Sigmoid colon (tissue), 7 donors: ENCODE data around the gene FGF5. TPM values are rescaled to one million over a fixed set of nuclear protein-coding genes. Genes with fewer than 3 reads are reported as not detected.

ENCODE experiments used
- DNase-seq: peaks from one replicate; pipeline ENCODE4 v3.0.0-alpha.2; 2019
- H3K27ac ChIP-seq, 4 donors: fragments of 200-600 bp; sonication (generic); one replicate each; pipeline ENCODE4 v1.5.1; 2016 to 2019; ENCODE audit warnings: mild to moderate bottlenecking in 1 of 4
- H3K27me3 ChIP-seq, 3 donors: fragments of 200-600 bp; sonication (generic); one replicate each; pipeline ENCODE4 v1.5.1; 2019; ENCODE audit warnings: mild to moderate bottlenecking in 1 of 3
- H3K36me3 ChIP-seq, 4 donors: fragments of 200-600 bp; sonication (generic); one replicate each; pipeline ENCODE4 v1.5.1; 2016 to 2019
- H3K4me1 ChIP-seq, 4 donors: fragments of 200-600 bp; sonication (generic); one replicate each; pipeline ENCODE4 v1.5.1; 2017 to 2019
- H3K4me3 ChIP-seq, 4 donors: fragments of 200-600 bp; sonication (generic); one replicate each; pipeline ENCODE4 v1.5.1; 2017 to 2019; ENCODE audit warnings: mild to moderate bottlenecking in 2 of 4, moderate library complexity in 1 of 4
- H3K9me3 ChIP-seq, 4 donors: fragments of 200-600 bp in 3 of 4; sonication (generic) in 3 of 4; one replicate each; pipeline versions ENCODE4 v1.5.1 to v1.6.1; 2013 to 2019
- EP300 ChIP-seq, 4 donors: sonication (generic); formaldehyde crosslinking; IDR thresholded peaks; one replicate each; pipeline ENCODE4 v1.6.1; 2017; ENCODE audit warnings: antibody characterized with exemption in 4 of 4
- POLR2A ChIP-seq, 2 donors: fragments of 450-650 bp; IDR thresholded peaks; one replicate each; pipeline ENCODE4 v1.6.1; 2016; ENCODE audit warnings: antibody characterized with exemption in 2 of 2, mild to moderate bottlenecking in 2 of 2, moderate library complexity in 2 of 2
- POLR2AphosphoS5 ChIP-seq, 4 donors: sonication (generic); formaldehyde crosslinking; IDR thresholded peaks; one replicate each; pipeline ENCODE4 v1.6.1; 2017; ENCODE audit warnings: antibody characterized with exemption in 4 of 4
- WGBS, 2 donors: extraction: QIAGEN DNeasy Blood & Tissue Kit; methylation state at CpG; one replicate each; pipeline ENCODE4 v1.1.7; 2013; 5-methylcytosine and 5-hydroxymethylcytosine counted together
- intact Hi-C: fragments of 100-400 bp; cut with DNase I; formaldehyde crosslinking; loops from one replicate; pipeline ENCODE4 v1.15.1; 2023
- polyA plus RNA-seq, 3 donors: library from polyadenylated mRNA; stranded (reverse); fragments of 200-250 nt; gene quantifications; one replicate each; pipeline ENCODE4 v1.2.3, GENCODE V29; 2013
- total RNA-seq, 4 donors: library from RNA; depleted of rRNA; stranded (reverse); fragments of >200 nt; gene quantifications; one replicate each; pipeline ENCODE4 v1.1.0, GENCODE V29; 2016
- TF ChIP-seq, protein P1 (sequence below), 4 experiments: fragments of 450-650 bp in 3 of 4; fragments of 200-600 bp in 1 of 4; IDR thresholded peaks; one replicate each; pipeline ENCODE4 v1.5.1; 2016 to 2019; ENCODE audit warnings: antibody characterized with exemption in 4 of 4, mild to moderate bottlenecking in 3 of 4, moderate library complexity in 2 of 4
- donor health status: healthy with polysubstance abuse.
- donor health status: Bipolar disorder and iron deficiency.
- donor health status: healthy.

Gene FGF5
- total and polyA plus RNA-seq, 7 donors: 0.03 to 6.2 (median 1.1) TPM; not detected in 2

DNA sequence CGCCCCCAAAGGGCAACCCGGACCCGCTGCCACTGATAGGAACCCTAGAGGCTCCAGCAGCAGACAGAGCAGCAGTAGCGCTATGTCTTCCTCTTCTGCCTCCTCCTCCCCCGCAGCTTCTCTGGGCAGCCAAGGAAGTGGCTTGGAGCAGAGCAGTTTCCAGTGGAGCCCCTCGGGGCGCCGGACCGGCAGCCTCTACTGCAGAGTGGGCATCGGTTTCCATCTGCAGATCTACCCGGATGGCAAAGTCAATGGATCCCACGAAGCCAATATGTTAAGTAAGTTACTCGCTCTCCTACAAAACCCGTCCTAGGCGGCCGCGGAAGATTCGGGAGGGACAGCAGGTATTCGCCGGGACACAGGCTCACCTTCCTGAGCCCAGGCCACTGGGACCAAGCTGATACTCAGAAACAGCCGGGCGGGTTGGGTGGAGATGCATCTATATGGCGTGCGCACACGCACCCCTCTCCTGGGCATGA, 477 bp downstream of the FGF5 start:
- Histone ChIP-seq H3K36me3 (no peaks in the 10 kb centered on the region), H3K4me3 (peak overlapping the region; percentile 48 to 76 (median 66)), H3K27ac (peak overlapping the region; percentile 75 to 89 (median 82)), H3K4me1 (peaks cover 0 to 20% (median 12%) of the 10 kb centered on the region in 4 donors), H3K27me3 (peaks cover 0 to 32% (median 0%) of the 10 kb centered on the region in 3 donors), H3K9me3 (no peaks in the 10 kb centered on the region)
- intact Hi-C loops: no loop called here
- no peak for DNase-seq
- WGBS, 2 donors: 5 to 8% methylated on average over 25 of the region's 25 CpGs
- TF ChIP-seq EP300 (IDR thresholded peaks at IDR 0.05) (no peak), POLR2AphosphoS5 (IDR thresholded peaks at IDR 0.05) (no peak), POLR2A (IDR thresholded peaks at IDR 0.05) (no peak)
- TF ChIP-seq, protein P1, sequence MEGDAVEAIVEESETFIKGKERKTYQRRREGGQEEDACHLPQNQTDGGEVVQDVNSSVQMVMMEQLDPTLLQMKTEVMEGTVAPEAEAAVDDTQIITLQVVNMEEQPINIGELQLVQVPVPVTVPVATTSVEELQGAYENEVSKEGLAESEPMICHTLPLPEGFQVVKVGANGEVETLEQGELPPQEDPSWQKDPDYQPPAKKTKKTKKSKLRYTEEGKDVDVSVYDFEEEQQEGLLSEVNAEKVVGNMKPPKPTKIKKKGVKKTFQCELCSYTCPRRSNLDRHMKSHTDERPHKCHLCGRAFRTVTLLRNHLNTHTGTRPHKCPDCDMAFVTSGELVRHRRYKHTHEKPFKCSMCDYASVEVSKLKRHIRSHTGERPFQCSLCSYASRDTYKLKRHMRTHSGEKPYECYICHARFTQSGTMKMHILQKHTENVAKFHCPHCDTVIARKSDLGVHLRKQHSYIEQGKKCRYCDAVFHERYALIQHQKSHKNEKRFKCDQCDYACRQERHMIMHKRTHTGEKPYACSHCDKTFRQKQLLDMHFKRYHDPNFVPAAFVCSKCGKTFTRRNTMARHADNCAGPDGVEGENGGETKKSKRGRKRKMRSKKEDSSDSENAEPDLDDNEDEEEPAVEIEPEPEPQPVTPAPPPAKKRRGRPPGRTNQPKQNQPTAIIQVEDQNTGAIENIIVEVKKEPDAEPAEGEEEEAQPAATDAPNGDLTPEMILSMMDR (IDR thresholded peaks at IDR 0.05): no peak

DNA sequence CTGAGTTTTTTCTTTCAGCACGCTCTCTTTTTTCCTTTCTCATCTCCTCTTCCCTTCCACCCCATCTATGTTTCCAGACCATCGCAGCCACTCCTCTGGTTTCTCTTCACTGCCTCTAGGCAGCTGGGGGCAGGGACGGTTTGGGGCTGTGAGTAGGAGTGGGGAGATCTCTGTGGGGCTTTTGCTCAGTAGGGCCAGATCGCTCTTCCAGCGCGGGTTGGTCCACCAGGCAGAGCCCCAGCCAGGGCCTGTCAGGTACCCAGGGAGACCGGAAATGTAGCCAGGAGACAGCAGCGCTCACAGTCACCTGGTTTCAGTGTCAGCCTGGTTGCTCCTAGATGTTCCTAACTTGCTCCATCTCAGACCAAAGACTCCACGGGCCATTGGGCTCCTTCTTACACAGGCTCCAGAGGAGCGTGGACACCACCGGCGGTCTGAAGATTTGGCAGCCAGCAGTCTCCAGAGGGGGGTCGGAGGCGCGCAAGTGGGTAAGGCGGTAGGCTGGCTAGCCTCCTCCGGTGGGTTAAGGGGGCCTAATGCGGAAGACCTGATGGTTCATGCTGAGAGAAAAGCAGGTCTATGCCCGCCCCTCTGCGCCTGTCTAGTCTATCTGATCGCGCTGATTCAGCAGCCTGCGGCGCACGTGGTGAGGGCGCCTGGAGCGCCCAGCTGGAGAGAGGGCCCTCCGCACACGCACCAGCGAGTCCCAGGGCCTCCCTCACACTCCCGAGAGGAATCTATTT, 1.8 kb downstream of the FGF5 start:
- Histone ChIP-seq H3K36me3 (no peaks in the 10 kb centered on the region), H3K4me3 (peak overlapping the region in 2 of 4 donors; percentile 70 to 76), H3K4me1 (peaks cover 0 to 20% (median 12%) of the 10 kb centered on the region in 4 donors), H3K27me3 (peaks cover 0 to 31% (median 0%) of the 10 kb centered on the region in 3 donors), H3K9me3 (no peaks in the 10 kb centered on the region), H3K27ac (peak overlapping the region in 3 of 4 donors; percentile 17 to 89 (median 24))
- TF ChIP-seq, protein P1 (IDR thresholded peaks at IDR 0.05): no peak
- TF ChIP-seq EP300 (IDR thresholded peaks at IDR 0.05) (no peak), POLR2A (IDR thresholded peaks at IDR 0.05) (no peak), POLR2AphosphoS5 (IDR thresholded peaks at IDR 0.05) (no peak)
- WGBS, 2 donors: 12 to 22% methylated on average over 31 of the region's 31 CpGs
- no peak for DNase-seq
- intact Hi-C loops: no loop called here

- Histone ChIP-seq H3K36me3 (no peaks in the 10 kb centered on the region), H3K4me1 (peaks cover 0 to 20% (median 12%) of the 10 kb centered on the region in 4 donors), H3K27me3 (peaks cover 0 to 25% (median 0%) of the 10 kb centered on the region in 3 donors), H3K27ac (peak overlapping the region in 2 of 4 donors; percentile 17 to 89), H3K4me3 (no peak overlapping the region), H3K9me3 (no peaks in the 10 kb centered on the region)
- intact Hi-C loops: no loop called here
- WGBS, 2 donors: 48 to 50% methylated on average over 9 of the region's 9 CpGs
- DNase-seq: no peak
- TF ChIP-seq, protein P1 (IDR thresholded peaks at IDR 0.05): no peak
- no peak for TF ChIP-seq POLR2A (IDR thresholded peaks at IDR 0.05)
- TF ChIP-seq EP300 (IDR thresholded peaks at IDR 0.05): no peak
- no peak for TF ChIP-seq POLR2AphosphoS5 (IDR thresholded peaks at IDR 0.05)
Observed at GRCh38 chr4:80268936-80269335, 2.5 kb downstream of the FGF5 start.

GRCh38 chr4:80270321-80270720, 3.9 kb downstream of the FGF5 start:
- H3K36me3 ChIP-seq: no peaks in the 10 kb centered on the region
- H3K27me3 ChIP-seq: peaks cover 0 to 13% (median 0%) of the 10 kb centered on the region in 3 donors
- intact Hi-C loops: no loop called here
- no peaks in the 10 kb centered on the region for H3K9me3 ChIP-seq
- no peak overlapping the region for H3K4me3 ChIP-seq
- TF ChIP-seq, protein P1 (IDR thresholded peaks at IDR 0.05): no peak
- TF ChIP-seq POLR2AphosphoS5 (IDR thresholded peaks at IDR 0.05) (no peak), POLR2A (IDR thresholded peaks at IDR 0.05) (no peak), EP300 (IDR thresholded peaks at IDR 0.05) (no peak)
- 90 to 96% methylated on average over 2 of the region's 2 CpGs for WGBS, 2 donors
- DNase-seq: no peak
- peaks cover 0 to 16% (median 11%) of the 10 kb centered on the region in 4 donors for H3K4me1 ChIP-seq
- H3K27ac ChIP-seq: no peak overlapping the region
